AG09319 (cell line): ENCODE results near the gene TMEM190.

ENCODE experiments used
- DNase-seq: peaks from one replicate; pipeline ENCODE4 v3.0.0-alpha.2; 2010; ENCODE audit warnings: low read depth; ENCODE audit errors: extremely low read depth
- CTCF ChIP-seq: IDR thresholded peaks from 2 replicates; pipeline ENCODE4 v1.5.1; 2011; ENCODE audit warnings: low read depth, mild to moderate bottlenecking, inconsistent platforms, low read length, moderate library complexity

The TMEM190 gene

GRCh38 chr19:55377356-55378131 lies 918 bp downstream of the TMEM190 start:
- TF ChIP-seq CTCF = no peak
- DNase-seq = no peak

GRCh38 chr19:55379174-55379573 lies 2.5 kb downstream of the TMEM190 start:
- TF ChIP-seq CTCF = no peak
- no peak for DNase-seq

GRCh38 chr19:55382013-55382412 lies 5.4 kb downstream of the TMEM190 start:
- TF ChIP-seq CTCF = no peak
- no peak for DNase-seq

- no peak for TF ChIP-seq CTCF
- no peak for DNase-seq
Measured at GRCh38 chr19:55382522-55383054, 6.0 kb downstream of the TMEM190 start.

GRCh38 chr19:55383279-55384130 lies 6.9 kb downstream of the TMEM190 start:
- no peak; the same call in 1 of the 2 replicates for TF ChIP-seq CTCF
- no peak for DNase-seq

GRCh38 chr19:55384131-55384919 lies 7.7 kb downstream of the TMEM190 start, which contains the start of gene TMEM238:
TSS of gene TMEM238 (minus strand) at chr19:55384292. CDS start at chr19:55384259, 33 bp downstream.
- DNase-seq = no peak
- no peak for TF ChIP-seq CTCF
